Measurements from ENCODE around the gene HLTF.

The HLTF gene

GRCh38 chr3:149018247-149018646 is 68.1 kb downstream of the HLTF start:
- no peak overlapping the region for H3K4me3 ChIP-seq (ENCODE audit: low read depth, low read length)

- no peak overlapping the region for H3K4me3 ChIP-seq (ENCODE audit: low read depth, low read length)
These were observed 69.4 kb downstream of the HLTF start for GRCh38 chr3:149016669-149017541.

- no peak overlapping the region for H3K4me3 ChIP-seq (ENCODE audit: low read depth, low read length)
These were observed 70.1 kb downstream of the HLTF start for GRCh38 chr3:149016242-149016641.

- H3K4me3 ChIP-seq (ENCODE audit: low read depth, low read length) = no peak overlapping the region
These were observed 70.9 kb downstream of the HLTF start for GRCh38 chr3:149015393-149015792.

- H3K4me3 ChIP-seq (ENCODE audit: low read depth, low read length) = no peak overlapping the region
These were observed 72.6 kb downstream of the HLTF start for GRCh38 chr3:149013726-149014125.

- no peak overlapping the region for H3K4me3 ChIP-seq (ENCODE audit: low read depth, low read length)
These were observed 74.7 kb downstream of the HLTF start for GRCh38 chr3:149011676-149012075.

- H3K4me3 ChIP-seq (ENCODE audit: low read depth, low read length) = no peak overlapping the region
These were observed 75.4 kb downstream of the HLTF start for GRCh38 chr3:149010966-149011365.

- H3K4me3 ChIP-seq (ENCODE audit: low read depth, low read length) = no peak overlapping the region
These were observed 75.8 kb downstream of the HLTF start for GRCh38 chr3:149010504-149010951.

- H3K4me3 ChIP-seq (ENCODE audit: low read depth, low read length) = no peak overlapping the region
These were observed 76.6 kb downstream of the HLTF start for GRCh38 chr3:149009732-149010131.

GRCh38 chr3:149007567-149008257 is 78.6 kb downstream of the HLTF start:
- no peak overlapping the region for H3K4me3 ChIP-seq (ENCODE audit: low read depth, low read length)

GRCh38 chr3:149005416-149005815 is 80.9 kb downstream of the HLTF start:
- H3K4me3 ChIP-seq (ENCODE audit: low read depth, low read length) = no peak overlapping the region

- H3K4me3 ChIP-seq (ENCODE audit: low read depth, low read length) = no peak overlapping the region
These were observed 81.7 kb downstream of the HLTF start for GRCh38 chr3:149004622-149005021.

GRCh38 chr3:149003653-149004305 is 82.6 kb downstream of the HLTF start:
- H3K4me3 ChIP-seq (ENCODE audit: low read depth, low read length) = no peak overlapping the region

GRCh38 chr3:149001727-149002126 is 84.6 kb downstream of the HLTF start:
- H3K4me3 ChIP-seq (ENCODE audit: low read depth, low read length) = no peak overlapping the region

GRCh38 chr3:149000206-149000745 is 86.1 kb downstream of the HLTF start:
- no peak overlapping the region for H3K4me3 ChIP-seq (ENCODE audit: low read depth, low read length)

GRCh38 chr3:148999806-149000205 is 86.5 kb downstream of the HLTF start:
- H3K4me3 ChIP-seq (ENCODE audit: low read depth, low read length) = no peak overlapping the region

- H3K4me3 ChIP-seq (ENCODE audit: low read depth, low read length) = no peak overlapping the region
These were observed 87.5 kb downstream of the HLTF start for GRCh38 chr3:148998715-148999423.

GRCh38 chr3:148998297-148998696 is 88.0 kb downstream of the HLTF start:
- no peak overlapping the region for H3K4me3 ChIP-seq (ENCODE audit: low read depth, low read length)

- H3K4me3 ChIP-seq (ENCODE audit: low read depth, low read length) = no peak overlapping the region
These were observed 88.7 kb downstream of the HLTF start for GRCh38 chr3:148997623-148998022.

GRCh38 chr3:148992635-148993255 is 93.6 kb downstream of the HLTF start:
- no peak overlapping the region for H3K4me3 ChIP-seq (ENCODE audit: low read depth, low read length)
